Osteocyte (in vitro differentiated cells): ENCODE measurements around the gene ABCC9. TPM values are rescaled to one million over a fixed set of nuclear protein-coding genes. Genes with fewer than 3 reads are reported as not detected.

ENCODE experiments used
- DNase-seq: peaks from one replicate; pipeline ENCODE4 v3.0.0; 2021; ENCODE audit warnings: mixed read lengths; ENCODE audit not compliant: unreplicated experiment; ENCODE audit errors: extremely low spot score
- H3K27ac Mint-ChIP-seq: one replicate; pipeline ENCODE4 v1.8.0; 2021; ENCODE audit warnings: mild to moderate bottlenecking, mixed read lengths; ENCODE audit not compliant: unreplicated experiment
- H3K27me3 Mint-ChIP-seq: one replicate; pipeline ENCODE4 v1.8.0; 2021; ENCODE audit warnings: mixed read lengths; ENCODE audit not compliant: unreplicated experiment
- H3K36me3 Mint-ChIP-seq: one replicate; pipeline ENCODE4 v1.8.0; 2021; ENCODE audit warnings: mixed read lengths; ENCODE audit not compliant: unreplicated experiment
- H3K4me1 Mint-ChIP-seq: one replicate; pipeline ENCODE4 v1.8.0; 2021; ENCODE audit warnings: mixed read lengths; ENCODE audit not compliant: unreplicated experiment
- H3K4me3 Mint-ChIP-seq: one replicate; pipeline ENCODE4 v1.8.0; 2021; ENCODE audit warnings: mild to moderate bottlenecking, moderate library complexity, mixed read lengths; ENCODE audit not compliant: unreplicated experiment
- H3K9me3 Mint-ChIP-seq: one replicate; pipeline ENCODE4 v1.8.0; 2021; ENCODE audit warnings: mixed read lengths; ENCODE audit not compliant: unreplicated experiment
- total RNA-seq: library from RNA; stranded (reverse); gene quantifications from 2 replicates; pipeline ENCODE4 v1.2.1, GENCODE V29; 2021
- TF ChIP-seq, protein P1 (sequence below): fragments of 200-600 bp; sonication (generic); IDR thresholded peaks from 2 replicates; pipeline ENCODE4 v1.5.0; 2021; ENCODE audit warnings: antibody characterized with exemption, mild to moderate bottlenecking, moderate library complexity

ABCC9 gene
- total RNA-seq, 1 donor from 2014 or later = 0.46 TPM

DNA sequence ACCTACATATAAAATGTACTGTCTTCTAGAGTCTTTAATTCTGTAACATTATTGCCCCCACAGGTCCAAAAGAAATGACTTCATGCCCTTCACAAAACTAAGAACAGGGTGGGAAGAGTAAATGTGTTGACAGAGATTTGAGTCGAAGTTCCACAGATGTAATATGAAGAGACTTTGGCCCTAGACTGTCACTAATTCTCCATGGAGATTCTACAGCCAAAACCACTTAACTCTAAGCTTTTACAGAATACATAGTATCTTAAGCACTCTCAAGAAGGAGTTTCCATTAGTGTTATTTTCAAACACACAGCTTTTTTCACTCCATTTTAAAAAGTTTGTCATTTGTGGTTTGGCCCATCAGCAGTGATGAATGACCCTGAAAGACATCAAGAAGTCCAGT is 56.3 kb downstream of the ABCC9 start:
- Mint-ChIP-seq H3K27ac (no peak overlapping the region), H3K27me3 (peaks cover 18% of the 10 kb centered on the region), H3K36me3 (no peaks in the 10 kb centered on the region), H3K4me3 (no peak overlapping the region), H3K9me3 (no peaks in the 10 kb centered on the region), H3K4me1 (no peaks in the 10 kb centered on the region)
- no peak for DNase-seq
- TF ChIP-seq, protein P1, sequence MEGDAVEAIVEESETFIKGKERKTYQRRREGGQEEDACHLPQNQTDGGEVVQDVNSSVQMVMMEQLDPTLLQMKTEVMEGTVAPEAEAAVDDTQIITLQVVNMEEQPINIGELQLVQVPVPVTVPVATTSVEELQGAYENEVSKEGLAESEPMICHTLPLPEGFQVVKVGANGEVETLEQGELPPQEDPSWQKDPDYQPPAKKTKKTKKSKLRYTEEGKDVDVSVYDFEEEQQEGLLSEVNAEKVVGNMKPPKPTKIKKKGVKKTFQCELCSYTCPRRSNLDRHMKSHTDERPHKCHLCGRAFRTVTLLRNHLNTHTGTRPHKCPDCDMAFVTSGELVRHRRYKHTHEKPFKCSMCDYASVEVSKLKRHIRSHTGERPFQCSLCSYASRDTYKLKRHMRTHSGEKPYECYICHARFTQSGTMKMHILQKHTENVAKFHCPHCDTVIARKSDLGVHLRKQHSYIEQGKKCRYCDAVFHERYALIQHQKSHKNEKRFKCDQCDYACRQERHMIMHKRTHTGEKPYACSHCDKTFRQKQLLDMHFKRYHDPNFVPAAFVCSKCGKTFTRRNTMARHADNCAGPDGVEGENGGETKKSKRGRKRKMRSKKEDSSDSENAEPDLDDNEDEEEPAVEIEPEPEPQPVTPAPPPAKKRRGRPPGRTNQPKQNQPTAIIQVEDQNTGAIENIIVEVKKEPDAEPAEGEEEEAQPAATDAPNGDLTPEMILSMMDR = no peak

DNA sequence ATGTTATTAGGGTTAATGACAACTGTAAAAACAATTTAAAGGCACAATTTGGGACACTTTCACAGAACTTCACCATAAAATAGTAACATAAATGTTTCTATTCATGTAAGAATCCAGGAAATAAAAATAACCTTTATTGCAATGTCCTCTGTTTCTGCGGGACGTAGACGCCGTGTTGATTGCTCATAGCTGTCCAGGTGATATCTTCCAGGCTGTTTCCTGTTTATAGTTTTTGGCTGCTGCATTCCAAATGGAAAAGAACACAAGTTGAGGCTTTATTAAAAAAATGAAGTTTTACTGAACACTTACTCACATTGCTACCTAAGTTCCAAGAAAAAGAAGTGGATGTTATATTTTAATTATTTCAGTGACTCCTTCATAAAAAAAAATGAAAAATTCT is 58.6 kb downstream of the ABCC9 start:
- Mint-ChIP-seq H3K36me3 (no peaks in the 10 kb centered on the region), H3K4me3 (no peak overlapping the region), H3K27me3 (peaks cover 30% of the 10 kb centered on the region), H3K9me3 (no peaks in the 10 kb centered on the region), H3K27ac (no peak overlapping the region), H3K4me1 (no peaks in the 10 kb centered on the region)
- TF ChIP-seq, protein P1 = no peak
- no peak for DNase-seq

DNA sequence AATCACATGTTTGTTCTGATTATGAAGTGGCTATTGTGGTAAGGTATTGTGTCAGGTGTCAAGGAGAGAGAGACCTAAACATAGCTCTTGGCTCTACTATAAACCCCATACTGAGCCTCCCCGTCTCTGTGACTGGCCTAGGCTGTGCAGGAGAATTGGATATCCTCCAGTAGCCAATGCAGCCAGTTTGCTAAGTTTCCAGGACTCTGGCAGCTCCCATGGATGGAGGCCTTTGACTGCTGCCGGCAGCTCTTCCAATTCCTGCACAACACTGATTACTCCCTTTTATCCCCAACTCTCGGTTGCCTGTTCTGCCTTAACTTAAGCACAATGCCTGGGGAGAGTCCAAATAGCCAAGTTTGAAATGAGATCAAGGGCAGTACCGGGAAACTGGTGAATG is 59.3 kb downstream of the ABCC9 start:
- TF ChIP-seq, protein P1 = no peak
- H3K4me1 Mint-ChIP-seq = no peaks in the 10 kb centered on the region
- H3K36me3 Mint-ChIP-seq = no peaks in the 10 kb centered on the region
- no peaks in the 10 kb centered on the region for H3K9me3 Mint-ChIP-seq
- H3K4me3 Mint-ChIP-seq = no peak overlapping the region
- H3K27ac Mint-ChIP-seq = no peak overlapping the region
- no peak for DNase-seq
- peaks cover 33% of the 10 kb centered on the region for H3K27me3 Mint-ChIP-seq

DNA sequence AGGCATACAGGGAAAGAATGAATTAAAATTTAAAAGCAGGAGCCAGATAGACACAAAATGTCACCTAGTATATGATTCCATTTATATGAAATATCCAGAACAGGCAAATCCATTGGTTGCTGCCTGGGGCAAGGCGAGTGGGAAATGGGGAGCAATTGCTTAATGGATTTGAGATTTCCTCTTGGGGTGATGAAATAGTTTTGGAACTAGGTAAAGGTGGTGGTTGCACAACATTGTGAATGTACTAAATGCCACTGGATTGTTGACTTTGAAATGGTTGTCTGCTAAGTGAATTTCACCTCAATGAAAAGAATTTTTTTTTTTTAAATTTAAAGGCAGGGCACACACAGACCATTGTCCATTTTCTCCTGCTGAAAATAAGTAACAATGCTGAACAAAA is 61.9 kb downstream of the ABCC9 start:
- Mint-ChIP-seq H3K4me1 (no peaks in the 10 kb centered on the region), H3K4me3 (no peak overlapping the region)

DNA sequence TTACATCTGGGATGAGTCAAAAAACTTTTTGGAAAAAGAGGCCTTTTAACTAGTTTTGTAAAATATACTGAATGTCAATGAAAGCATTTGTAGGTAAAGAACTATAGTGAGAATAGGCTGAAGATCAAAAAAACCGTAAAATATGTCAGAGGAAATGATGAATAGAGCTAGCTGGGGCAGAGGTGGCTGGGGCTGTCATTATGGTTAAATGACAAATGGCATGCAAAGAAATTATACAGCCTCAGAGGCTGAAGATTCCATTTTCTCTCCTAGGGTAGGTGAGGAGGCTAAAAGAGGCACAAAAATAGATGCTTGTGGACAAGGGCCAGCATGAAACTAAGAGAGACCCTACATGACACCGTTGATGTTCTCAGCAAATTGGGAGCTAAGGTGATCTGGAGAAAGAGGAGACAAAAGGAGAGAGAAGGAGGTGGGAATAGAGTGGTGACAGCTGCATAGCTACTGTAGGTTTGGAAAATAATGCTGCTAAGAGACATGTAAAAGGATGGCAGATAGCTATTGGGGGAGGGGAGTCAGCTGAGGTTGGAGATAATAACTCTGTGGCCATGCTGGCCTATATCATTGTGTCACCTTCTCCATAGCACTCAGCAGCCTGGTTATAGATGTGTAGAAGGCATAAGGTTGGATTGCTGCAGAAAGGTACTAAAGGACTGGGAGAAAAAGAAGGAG is 63.8 kb downstream of the ABCC9 start:
- no peak for DNase-seq
- no peaks in the 10 kb centered on the region for H3K36me3 Mint-ChIP-seq
- TF ChIP-seq, protein P1 = no peak
- no peak overlapping the region for H3K4me3 Mint-ChIP-seq
- H3K27me3 Mint-ChIP-seq = peaks cover 26% of the 10 kb centered on the region
- H3K9me3 Mint-ChIP-seq = peaks cover 11% of the 10 kb centered on the region
- no peaks in the 10 kb centered on the region for H3K4me1 Mint-ChIP-seq
- no peak overlapping the region for H3K27ac Mint-ChIP-seq

More for the DNA sequence above, 61.9 kb downstream of the ABCC9 start:
- peaks cover 26% of the 10 kb centered on the region for H3K27me3 Mint-ChIP-seq
- H3K9me3 Mint-ChIP-seq = peaks cover 3% of the 10 kb centered on the region
- no peaks in the 10 kb centered on the region for H3K36me3 Mint-ChIP-seq
- no peak for DNase-seq
- H3K27ac Mint-ChIP-seq = no peak overlapping the region
- TF ChIP-seq, protein P1 = no peak
